ENCODE results near the gene CNOT6. TPM values are rescaled to one million over a fixed set of nuclear protein-coding genes. Genes with fewer than 3 reads are reported as not detected.
"Not testable (repeated sequence)": the region's sequence is repeated elsewhere in the genome, so short reads cannot be mapped to it uniquely, and the experiment has no call there.

The CNOT6 gene
- 10 to 100 TPM; 11.3 to 15.1 (median 13.2) TPM for total RNA-seq

- ATAC-seq (ENCODE audit: low FRiP score) (peak; percentile 98), DNase-seq (ENCODE audit: low spot score) (peak; percentile 65)
- no peak for TF ChIP-seq CTCF (IDR thresholded peaks at IDR 0.05)
These were observed at the start of gene CNOT6 for GRCh38 chr5:180494060-180494509. Gene CNOT6, plus strand, starts transcription at chr5:180494379. Its CDS starts 34,898 bp downstream, at chr5:180529277.

GRCh38 chr5:180454752-180455151 is 39.4 kb upstream of the CNOT6 start:
- ATAC-seq (ENCODE audit: low FRiP score), result no peak
- no peak for DNase-seq (ENCODE audit: low spot score)
- no peak for TF ChIP-seq CTCF (IDR thresholded peaks at IDR 0.05)

GRCh38 chr5:180455872-180456271 is 38.3 kb upstream of the CNOT6 start:
- TF ChIP-seq CTCF (IDR thresholded peaks at IDR 0.05), result no peak
- DNase-seq (ENCODE audit: low spot score) (no peak), ATAC-seq (ENCODE audit: low FRiP score) (no peak)

- DNase-seq (ENCODE audit: low spot score) (no peak), ATAC-seq (ENCODE audit: low FRiP score) (no peak)
- TF ChIP-seq CTCF (IDR thresholded peaks at IDR 0.05), result no peak
These were observed 37.4 kb upstream of the CNOT6 start for GRCh38 chr5:180456792-180457191.

- ATAC-seq (ENCODE audit: low FRiP score); DNase-seq (ENCODE audit: low spot score): not testable (repeated sequence)
These were observed 35.1 kb upstream of the CNOT6 start for GRCh38 chr5:180458852-180459673.

GRCh38 chr5:180459674-180460142 is 34.5 kb upstream of the CNOT6 start:
- not testable (repeated sequence) for DNase-seq (ENCODE audit: low spot score); ATAC-seq (ENCODE audit: low FRiP score)

- no peak for TF ChIP-seq CTCF (IDR thresholded peaks at IDR 0.05)
- ATAC-seq (ENCODE audit: low FRiP score), result no peak
- no peak for DNase-seq (ENCODE audit: low spot score)
These were observed 33.3 kb upstream of the CNOT6 start for GRCh38 chr5:180460834-180461233.

GRCh38 chr5:180461303-180461702 is 32.9 kb upstream of the CNOT6 start:
- ATAC-seq (ENCODE audit: low FRiP score), result no peak
- TF ChIP-seq CTCF (IDR thresholded peaks at IDR 0.05), result no peak
- no peak for DNase-seq (ENCODE audit: low spot score)
